Measurements from ENCODE around the gene GPR39.

GPR39 gene

GRCh38 chr2:132573444-132574007, 156.9 kb downstream of the GPR39 start:
- DNase-seq, result no peak

GRCh38 chr2:132577686-132578085, 161.1 kb downstream of the GPR39 start:
- DNase-seq, result no peak

- no peak for DNase-seq
Measured at GRCh38 chr2:132581591-132581990, 165.0 kb downstream of the GPR39 start.

- peak; percentile 75 for DNase-seq
Measured at GRCh38 chr2:132581991-132582738, 165.6 kb downstream of the GPR39 start.

- DNase-seq, result no peak
Measured at GRCh38 chr2:132583666-132584360, 167.2 kb downstream of the GPR39 start.

GRCh38 chr2:132584976-132585817, 168.6 kb downstream of the GPR39 start:
- no peak for DNase-seq

- no peak for DNase-seq
Measured at GRCh38 chr2:132586101-132586511, 169.5 kb downstream of the GPR39 start.

- no peak for DNase-seq
Measured at GRCh38 chr2:132586835-132587234, 170.2 kb downstream of the GPR39 start.

- no peak for DNase-seq
Measured at GRCh38 chr2:132588576-132588975, 172.0 kb downstream of the GPR39 start.

- DNase-seq, result no peak
Measured at GRCh38 chr2:132589111-132589830, 172.7 kb downstream of the GPR39 start.

- DNase-seq, result no peak
Measured at GRCh38 chr2:132589966-132590365, 173.4 kb downstream of the GPR39 start.

- no peak for DNase-seq
Measured at GRCh38 chr2:132593171-132593570, 176.6 kb downstream of the GPR39 start.

- DNase-seq, result no peak
Measured at GRCh38 chr2:132595186-132595585, 178.6 kb downstream of the GPR39 start.

- no peak for DNase-seq
Measured at GRCh38 chr2:132595693-132596092, 179.1 kb downstream of the GPR39 start.

- no peak for DNase-seq
Measured at GRCh38 chr2:132597166-132597565, 180.6 kb downstream of the GPR39 start.

- no peak for DNase-seq
Measured at GRCh38 chr2:132597831-132598230, 181.2 kb downstream of the GPR39 start.

GRCh38 chr2:132598536-132598935, 181.9 kb downstream of the GPR39 start:
- DNase-seq, result no peak

- no peak for DNase-seq
Measured at GRCh38 chr2:132599556-132599955, 183.0 kb downstream of the GPR39 start.

- DNase-seq, result no peak
Measured at GRCh38 chr2:132604561-132604960, 188.0 kb downstream of the GPR39 start.

- no peak for DNase-seq
Measured at GRCh38 chr2:132605236-132606180, 188.9 kb downstream of the GPR39 start.

- no peak for DNase-seq
Measured at GRCh38 chr2:132606649-132607048, 190.0 kb downstream of the GPR39 start.
